Measurements from ENCODE around the gene RPL32.

Gene RPL32

DNA sequence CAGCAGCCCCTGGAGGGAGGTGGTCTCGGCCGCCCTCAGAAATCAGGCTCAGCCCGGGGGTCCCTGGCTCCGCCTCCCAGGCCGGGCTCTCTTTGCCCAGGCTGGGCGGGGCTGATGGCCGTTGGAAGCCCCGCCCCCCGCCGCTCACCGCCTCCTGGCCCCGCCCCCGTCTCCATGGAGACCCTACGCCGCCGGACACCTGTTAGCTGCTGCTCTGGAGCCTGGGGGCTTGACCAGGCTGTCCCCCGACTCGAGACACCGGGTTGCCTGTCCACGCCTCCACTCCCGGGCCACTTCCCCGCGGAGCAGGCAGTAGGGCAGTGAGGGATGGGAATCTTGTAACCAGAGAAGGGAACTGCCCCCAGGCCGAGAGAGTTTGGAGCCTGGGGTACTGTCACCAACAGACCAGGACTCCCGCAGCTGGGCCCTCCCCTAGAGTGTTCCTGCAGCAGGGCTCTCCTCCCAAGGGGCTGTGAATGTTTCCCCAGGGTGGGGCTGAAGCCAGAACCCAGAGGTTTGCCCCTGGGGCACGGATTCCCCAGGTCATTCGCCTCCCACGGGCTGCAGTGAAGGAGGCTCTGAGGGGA is 27.8 kb upstream of the RPL32 start:
- peak overlapping the region; percentile 48 to 50 for H3K4me3 ChIP-seq (ENCODE audit: low read depth in 1 of 2, low read length in 1 of 2)
- H3K4me1 ChIP-seq (ENCODE audit: control insufficient read depth in 1 of 2, insufficient read depth in 1 of 2, low read depth in 1 of 2, low read length in 1 of 2), result peaks cover 12 to 14% of the 10 kb centered on the region in 2 experiments
- H3K36me3 ChIP-seq, result no peaks in the 10 kb centered on the region
- H3K27me3 ChIP-seq, result peaks cover 38% of the 10 kb centered on the region
- no peaks in the 10 kb centered on the region for H3K9me3 ChIP-seq
- no peak for TF ChIP-seq CTCF (IDR thresholded peaks at IDR 0.05)
- no peak overlapping the region for H3K27ac ChIP-seq

DNA sequence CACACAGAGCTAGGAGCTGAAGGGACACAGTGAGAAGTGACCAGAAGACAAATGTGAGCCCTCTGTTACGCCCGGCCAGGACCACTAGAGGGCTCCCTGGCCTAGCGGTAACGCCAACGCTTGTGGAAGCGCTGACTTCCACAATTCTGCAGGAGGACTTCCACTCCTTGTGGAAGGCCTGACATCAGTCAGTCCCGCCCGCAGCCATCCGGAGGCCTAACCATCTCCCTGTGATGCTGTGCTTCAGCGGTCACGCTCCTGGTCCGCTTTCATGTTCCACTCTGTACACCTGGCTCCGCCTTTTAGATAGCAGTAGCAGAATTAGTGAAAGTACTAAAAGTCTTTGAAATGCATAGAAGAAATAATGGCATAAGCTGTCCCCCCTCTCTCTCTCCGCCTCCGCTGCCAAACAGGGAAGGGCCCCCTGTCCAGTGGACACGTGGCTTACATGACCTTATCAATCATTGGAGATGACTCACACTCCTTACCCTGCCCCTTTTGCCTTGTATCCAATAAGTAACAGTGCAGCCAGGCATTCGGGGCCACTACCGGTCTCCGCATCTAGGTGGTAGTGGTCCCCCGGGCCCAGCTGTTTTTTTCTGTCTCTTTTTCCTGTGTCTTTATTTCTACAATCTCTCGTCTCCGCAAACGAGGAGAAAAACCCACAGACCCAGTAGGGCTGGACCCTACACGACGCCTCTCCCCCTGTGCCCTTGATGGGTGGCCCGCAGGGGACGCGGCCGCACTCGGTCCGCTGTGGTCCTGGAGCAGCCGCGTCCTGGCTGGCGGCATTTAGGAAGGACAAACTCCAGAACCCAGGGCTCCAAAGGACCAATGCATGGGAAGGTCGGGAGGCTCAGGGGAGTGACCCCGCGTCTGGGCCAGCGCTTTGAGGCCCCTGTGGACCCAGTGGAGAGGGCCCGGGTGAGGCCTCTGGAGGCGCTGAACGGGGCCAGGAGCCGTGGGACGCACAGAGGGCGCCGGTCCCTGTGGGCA is 27.0 kb upstream of the RPL32 start:
- Histone ChIP-seq H3K4me3 (ENCODE audit: low read depth in 1 of 2, low read length in 1 of 2) (peak overlapping the region; percentile 48 to 50), H3K27ac (no peak overlapping the region), H3K9me3 (no peaks in the 10 kb centered on the region), H3K36me3 (no peaks in the 10 kb centered on the region), H3K27me3 (peaks cover 38% of the 10 kb centered on the region), H3K4me1 (ENCODE audit: control insufficient read depth in 1 of 2, insufficient read depth in 1 of 2, low read depth in 1 of 2, low read length in 1 of 2) (peaks cover 12 to 14% of the 10 kb centered on the region in 2 experiments)
- TF ChIP-seq CTCF (IDR thresholded peaks at IDR 0.05), result peak; percentile 85

GRCh38 chr3:12866836-12867235 is 25.5 kb upstream of the RPL32 start:
- no peak overlapping the region for H3K27ac ChIP-seq
- no peak for TF ChIP-seq CTCF (IDR thresholded peaks at IDR 0.05)
- no peak overlapping the region for H3K4me3 ChIP-seq (ENCODE audit: low read depth in 1 of 2, low read length in 1 of 2)
- H3K36me3 ChIP-seq, result no peaks in the 10 kb centered on the region
- H3K9me3 ChIP-seq, result no peaks in the 10 kb centered on the region
- H3K27me3 ChIP-seq, result peaks cover 38% of the 10 kb centered on the region
- peaks cover 12 to 14% of the 10 kb centered on the region in 2 experiments for H3K4me1 ChIP-seq (ENCODE audit: control insufficient read depth in 1 of 2, insufficient read depth in 1 of 2, low read depth in 1 of 2, low read length in 1 of 2)

- peaks cover 23% of the 10 kb centered on the region for H3K27me3 ChIP-seq
- no peak overlapping the region for H3K4me3 ChIP-seq (ENCODE audit: low read depth in 1 of 2, low read length in 1 of 2)
- no peak for TF ChIP-seq CTCF (IDR thresholded peaks at IDR 0.05)
- H3K9me3 ChIP-seq, result no peaks in the 10 kb centered on the region
- H3K36me3 ChIP-seq, result no peaks in the 10 kb centered on the region
- peaks cover 12 to 14% of the 10 kb centered on the region in 2 experiments for H3K4me1 ChIP-seq (ENCODE audit: control insufficient read depth in 1 of 2, insufficient read depth in 1 of 2, low read depth in 1 of 2, low read length in 1 of 2)
- H3K27ac ChIP-seq, result no peak overlapping the region
Measured at GRCh38 chr3:12865271-12865670, 23.9 kb upstream of the RPL32 start.

GRCh38 chr3:12862387-12862786 is 21.0 kb upstream of the RPL32 start:
- no peak for TF ChIP-seq CTCF (IDR thresholded peaks at IDR 0.05)
- H3K4me3 ChIP-seq (ENCODE audit: low read depth in 1 of 2, low read length in 1 of 2), result no peak overlapping the region
- no peaks in the 10 kb centered on the region for H3K36me3 ChIP-seq
- H3K27me3 ChIP-seq, result no peaks in the 10 kb centered on the region
- H3K4me1 ChIP-seq (ENCODE audit: control insufficient read depth in 1 of 2, insufficient read depth in 1 of 2, low read depth in 1 of 2, low read length in 1 of 2), result no peaks in the 10 kb centered on the region
- no peaks in the 10 kb centered on the region for H3K9me3 ChIP-seq
- no peak overlapping the region for H3K27ac ChIP-seq
